Uterus (tissue), 2 donors: ENCODE data around the gene C16orf74.

Source experiments
- CTCF ChIP-seq, 4 experiments: fragments of 200-600 bp in 2 of 4; fragments of 450-650 bp in 2 of 4; sonication (generic) in 2 of 4; IDR thresholded peaks; one replicate each; pipeline ENCODE4 v1.5.1; 2016 to 2019; ENCODE audit warnings: antibody characterized with exemption in 4 of 4, mild to moderate bottlenecking in 2 of 4, moderate library complexity in 1 of 4
- POLR2A ChIP-seq, 2 donors: fragments of 450-650 bp; IDR thresholded peaks; one replicate each; pipeline ENCODE4 v1.6.1; 2016; ENCODE audit warnings: antibody characterized with exemption in 2 of 2, mild to moderate bottlenecking in 1 of 2, moderate library complexity in 1 of 2

DNA sequence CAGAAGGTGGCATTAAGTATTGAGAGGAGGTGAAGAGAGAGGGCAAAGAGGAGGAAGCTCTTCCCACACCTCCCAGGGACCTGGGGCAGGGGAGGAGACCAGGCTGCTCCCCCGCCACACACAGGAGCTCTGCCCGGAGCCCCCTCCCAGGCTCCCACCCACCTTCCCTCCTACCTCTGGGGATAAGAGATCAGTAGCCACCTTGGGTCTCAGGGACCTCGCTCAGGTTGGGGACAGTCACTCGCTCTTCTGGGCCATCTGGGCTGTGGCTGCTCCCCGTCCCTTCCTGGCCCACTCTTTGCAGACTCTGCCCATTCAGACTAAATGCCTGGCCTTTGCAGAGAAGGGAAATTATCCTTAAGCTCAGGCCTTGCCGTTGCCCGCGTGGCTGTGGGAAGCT is 14.9 kb upstream of the C16orf74 start:
- TF ChIP-seq CTCF (IDR thresholded peaks at IDR 0.05) (no peak), POLR2A (IDR thresholded peaks at IDR 0.05) (no peak)
